T-helper 1 cell treated with Interleukin-12 subunit alpha and Interleukin-12 subunit beta and Interleukin-4 antibody, amounts not matched to agents 30 ng/mL and 1 ng/mL, for 36 hours (primary cell): Measurements from ENCODE around the gene SGTA. TPM values are rescaled to one million over a fixed set of nuclear protein-coding genes. Genes with fewer than 3 reads are reported as not detected.

Source experiments
- intact Hi-C: fragments of 100-400 bp; cut with micrococcal nuclease; formaldehyde crosslinking; loops from one replicate; pipeline ENCODE4 v1.15.1; 2024
- total RNA-seq: library from RNA; stranded (reverse); gene quantifications from 2 replicates; pipeline ENCODE4 v1.2.3, GENCODE V29; 2022

SGTA gene, protein sequence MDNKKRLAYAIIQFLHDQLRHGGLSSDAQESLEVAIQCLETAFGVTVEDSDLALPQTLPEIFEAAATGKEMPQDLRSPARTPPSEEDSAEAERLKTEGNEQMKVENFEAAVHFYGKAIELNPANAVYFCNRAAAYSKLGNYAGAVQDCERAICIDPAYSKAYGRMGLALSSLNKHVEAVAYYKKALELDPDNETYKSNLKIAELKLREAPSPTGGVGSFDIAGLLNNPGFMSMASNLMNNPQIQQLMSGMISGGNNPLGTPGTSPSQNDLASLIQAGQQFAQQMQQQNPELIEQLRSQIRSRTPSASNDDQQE
- total RNA-seq: 49.2 and 52.2 TPM in 2 replicates

DNA sequence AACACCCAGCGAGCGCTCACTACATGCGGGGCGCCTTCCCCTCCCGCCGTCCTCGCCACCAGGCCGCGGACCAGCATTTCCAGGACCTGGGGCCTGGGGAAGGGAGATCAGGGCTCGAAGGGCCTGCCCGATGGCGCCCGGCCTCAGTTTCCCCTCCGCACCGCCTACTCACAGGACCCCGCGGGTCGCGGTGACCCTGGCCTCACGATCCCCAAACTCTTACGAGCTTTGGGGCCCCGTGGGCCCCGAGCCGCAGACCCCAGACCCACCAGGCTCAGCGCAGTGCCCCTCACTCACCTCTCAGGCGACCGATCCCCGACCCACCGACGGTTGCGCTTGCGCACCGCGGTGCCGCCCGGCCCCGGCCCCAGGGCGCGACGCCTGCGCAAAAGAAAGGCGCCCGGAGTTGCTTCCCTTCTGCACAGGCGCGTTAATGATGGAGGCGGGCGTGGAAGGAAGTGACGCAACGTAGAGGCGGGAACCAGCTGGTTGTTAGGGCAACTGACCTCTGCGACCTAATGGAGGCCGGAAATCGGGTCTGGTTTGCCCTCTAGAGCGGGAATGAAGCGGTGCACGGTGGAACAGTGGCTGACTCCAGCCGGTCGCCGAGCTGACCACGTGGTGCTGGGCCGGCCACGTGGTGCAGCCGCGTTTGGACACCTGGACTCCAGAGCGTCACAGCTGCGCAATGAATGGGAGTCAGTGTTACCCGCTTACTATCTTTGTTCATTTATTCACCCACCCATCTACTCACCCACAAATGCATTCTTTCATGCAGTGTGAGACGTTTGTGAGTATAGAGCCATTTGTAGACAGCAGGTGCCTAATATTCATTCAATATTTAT is at the start of gene SGTA:
TSS of gene SGTA (minus strand) at position 338 of the 845 bp plus-strand sequence. CDS start 14,205 bp downstream, outside the sequence.
- intact Hi-C loops: loop anchor here (1.0 to 10.0 kb wide), 7 partner anchors 58 to 978 kb away; partner anchors contain the start of genes APBA3, DOHH, DOT1L and FZR1

DNA sequence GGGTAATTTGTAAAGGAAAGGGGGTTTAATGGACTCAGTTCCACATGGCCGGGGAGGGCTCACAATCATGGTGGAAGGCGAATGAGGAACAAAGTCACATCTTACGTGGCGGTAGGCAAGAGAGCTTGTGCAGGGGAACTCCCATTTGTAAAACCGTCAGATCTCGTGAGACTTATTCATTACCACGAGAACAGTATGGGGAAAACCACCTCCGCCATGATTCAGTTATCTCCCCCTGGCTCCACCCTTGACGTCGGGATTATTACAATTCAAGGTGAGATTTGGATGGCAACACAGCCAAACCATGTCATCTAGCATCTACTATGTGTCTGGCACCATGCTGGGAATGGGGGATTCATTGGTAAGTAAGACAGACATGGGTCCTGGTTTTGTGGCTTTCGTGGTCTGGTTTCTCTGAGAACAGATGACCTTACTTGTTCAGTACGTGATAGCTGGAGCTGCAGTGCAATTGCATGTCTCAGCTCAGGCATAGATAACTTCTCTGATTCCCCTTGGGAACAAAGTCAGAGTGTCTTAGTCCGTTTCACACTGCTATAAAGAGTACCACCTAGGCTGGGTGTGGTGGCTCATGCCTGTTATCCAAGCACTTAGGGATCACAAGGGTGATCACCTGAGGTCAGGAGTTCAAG is 44.9 kb upstream of the SGTA start:
- intact Hi-C loops: no loop called here

DNA sequence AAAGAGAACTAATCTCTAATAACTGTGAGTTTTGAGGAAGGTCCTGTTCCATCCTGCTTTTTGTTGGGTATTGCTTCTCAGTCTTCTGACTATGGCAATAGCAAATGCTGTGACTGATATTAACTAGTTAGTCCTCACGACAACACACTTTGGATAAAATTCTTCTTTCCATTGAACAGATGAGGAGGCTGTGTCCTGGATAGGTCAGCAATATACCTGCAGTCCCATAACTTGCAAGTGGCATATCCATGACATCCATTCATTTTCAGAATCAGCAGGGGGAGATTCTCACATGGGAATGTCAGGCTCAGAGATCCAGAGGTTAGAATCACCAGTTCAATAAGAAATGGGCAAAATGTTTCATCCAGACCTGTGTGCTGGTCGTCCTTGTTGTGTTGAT is 43.9 kb upstream of the SGTA start:
- intact Hi-C loops: no loop called here

DNA sequence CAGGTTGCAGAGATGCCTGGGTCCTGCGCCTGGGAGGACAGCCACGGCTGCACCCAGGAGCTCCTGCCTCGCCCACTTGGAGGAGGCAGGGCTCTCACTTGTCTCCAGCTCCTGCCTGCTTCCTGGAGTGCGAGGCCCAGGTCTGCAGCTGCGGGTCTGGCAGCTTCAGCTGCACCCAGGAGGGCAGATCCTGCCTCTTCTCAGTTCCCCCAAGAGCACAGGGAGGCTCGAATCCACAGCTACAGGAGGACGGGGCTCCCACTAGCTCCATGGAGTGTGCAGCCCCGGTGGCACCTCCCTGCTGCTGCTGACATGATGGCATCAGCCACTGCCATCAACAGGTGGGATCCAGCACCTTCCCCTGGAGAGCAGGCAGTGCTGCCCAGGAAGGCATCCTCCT is 41.1 kb upstream of the SGTA start:
- intact Hi-C loops: no loop called here

DNA sequence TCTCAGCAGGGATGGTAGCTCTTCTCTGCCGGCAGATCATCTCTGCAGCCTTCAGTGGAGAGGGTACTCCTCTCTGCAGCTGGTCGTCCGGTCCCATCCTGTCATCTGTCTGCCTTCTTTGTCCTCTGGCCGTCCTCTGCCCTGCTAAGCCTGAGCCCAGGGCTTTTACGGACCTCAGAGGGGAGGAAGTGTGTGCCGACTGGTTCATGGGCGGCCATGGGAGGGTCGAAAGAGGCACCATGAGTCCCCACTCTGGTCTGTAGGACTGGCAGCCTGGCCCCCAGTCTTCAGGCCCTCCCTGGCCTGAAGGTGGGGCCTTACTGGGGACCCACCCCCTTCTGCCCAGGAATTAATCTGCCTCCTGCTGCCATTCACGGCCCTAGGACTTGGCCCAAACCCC is 40.6 kb upstream of the SGTA start:
- intact Hi-C loops: no loop called here

DNA sequence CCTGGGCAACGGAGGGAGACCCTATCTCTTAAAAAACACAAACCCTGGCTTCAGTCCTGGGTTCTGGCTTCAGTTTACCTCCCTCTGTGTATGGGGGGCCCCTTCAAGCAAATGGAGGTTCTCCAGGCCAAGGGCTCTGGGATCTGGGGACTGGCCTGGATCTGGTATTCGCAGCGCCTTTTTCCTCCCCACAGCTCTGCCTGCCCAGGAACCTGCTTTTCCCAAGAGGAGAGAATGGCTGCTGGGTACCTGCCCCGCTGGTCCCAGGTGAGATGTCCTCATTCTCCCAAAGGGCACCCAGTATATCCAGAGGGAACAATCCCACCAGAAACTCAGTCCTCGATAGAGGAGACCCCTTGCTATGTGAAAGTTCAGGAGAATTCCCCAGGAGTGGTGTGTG is 39.8 kb upstream of the SGTA start:
- intact Hi-C loops: no loop called here

DNA sequence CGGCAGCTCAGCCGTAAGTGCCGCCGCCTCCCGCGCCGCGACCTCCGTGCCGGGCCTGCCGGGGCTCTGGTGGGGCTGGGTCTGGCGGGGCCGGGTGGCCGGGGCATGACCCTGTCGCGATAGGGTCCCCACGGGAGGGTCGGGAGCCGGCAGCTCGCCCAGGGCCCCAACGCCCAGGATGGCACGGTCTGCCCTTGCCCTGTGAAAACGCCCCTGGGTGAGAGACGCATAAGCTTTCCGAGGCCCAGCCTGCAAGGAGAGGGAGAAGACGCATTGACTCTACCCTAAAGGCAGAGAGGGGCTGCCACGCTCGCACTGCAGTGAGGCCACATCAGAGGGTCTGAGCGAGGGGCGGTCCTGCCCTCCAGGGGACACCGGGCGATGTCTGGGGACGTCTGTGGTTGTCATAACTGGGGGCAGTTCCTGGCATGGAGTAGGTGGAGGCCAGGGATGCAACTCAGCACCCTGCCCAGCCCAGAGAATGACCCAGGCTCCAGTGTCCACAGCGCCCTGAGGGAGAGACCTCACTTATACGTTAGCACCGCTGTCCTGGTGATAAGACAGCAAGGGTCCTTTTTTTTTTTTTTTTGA is 37.1 kb upstream of the SGTA start:
- intact Hi-C loops: no loop called here

DNA sequence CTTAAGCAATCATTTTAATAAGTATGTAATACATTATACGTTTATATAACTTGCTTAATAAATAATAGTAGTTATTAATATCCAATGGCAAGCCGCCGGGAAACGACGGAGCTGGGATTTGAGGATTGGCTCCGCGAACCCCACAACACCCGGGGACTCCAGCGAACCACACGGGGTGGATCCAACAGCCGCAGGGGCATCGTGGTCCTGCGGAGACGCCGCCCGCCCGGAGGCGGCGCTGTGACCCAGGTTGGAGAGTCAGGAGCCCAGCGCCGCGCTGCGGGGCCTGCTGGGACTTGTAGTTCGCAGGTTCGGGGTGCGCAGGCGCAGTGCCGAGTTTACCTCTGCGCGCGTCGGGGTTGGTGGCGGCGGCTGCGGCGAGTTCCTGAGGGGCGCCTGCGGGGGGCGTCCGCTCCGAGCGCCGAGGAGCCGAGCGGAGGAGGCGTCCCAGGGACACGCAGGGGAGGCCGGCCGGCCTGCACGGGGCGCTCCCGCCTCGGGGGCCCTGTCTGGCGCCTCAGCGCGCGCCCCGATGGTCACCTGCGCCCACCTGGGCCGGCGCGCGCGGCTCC is 36.6 kb upstream of the SGTA start, which contains the start of gene ZNF554:
TSS of gene ZNF554 (plus strand) at position 329 of the 572 bp plus-strand sequence. CDS start at position 533, 204 bp downstream.
- intact Hi-C loops: loop anchor here (1.0 to 10.0 kb wide), 6 partner anchors 22 to 365 kb away; partner anchors contain the start of genes NCLN, SLC39A3, THOP1 and ZNF555

DNA sequence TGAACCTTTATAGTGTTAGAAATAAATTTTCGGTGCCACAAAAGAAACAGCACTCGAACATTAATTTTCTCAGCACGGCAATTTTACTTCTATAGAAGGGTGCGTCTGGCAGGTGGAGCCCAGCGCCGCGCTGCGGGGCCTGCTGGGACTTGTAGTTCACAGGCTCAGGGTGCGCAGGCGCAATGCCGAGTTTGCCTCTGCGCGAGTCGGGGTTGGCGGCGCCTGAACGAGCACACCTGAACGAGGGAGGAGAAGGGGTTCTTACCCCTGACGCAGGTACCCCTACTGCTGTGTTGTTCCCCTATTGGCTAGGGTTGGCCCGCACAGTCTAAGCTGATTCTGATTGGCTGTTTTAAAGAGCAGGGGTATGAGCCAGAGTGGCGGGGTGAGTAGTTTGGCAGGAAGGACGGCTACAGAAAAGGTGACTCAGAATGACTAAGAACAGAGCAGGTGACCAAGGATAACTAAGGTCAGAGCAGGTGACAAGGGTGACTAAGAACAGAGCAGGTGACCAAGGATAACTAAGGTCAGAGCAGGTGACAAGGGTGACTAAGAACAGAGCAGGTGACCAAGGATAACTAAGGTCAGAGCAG is 34.3 kb upstream of the SGTA start:
- intact Hi-C loops: loop anchor here (10.0 kb wide), 1 partner anchor 367 kb away; the partner anchor contains the start of gene NCLN

DNA sequence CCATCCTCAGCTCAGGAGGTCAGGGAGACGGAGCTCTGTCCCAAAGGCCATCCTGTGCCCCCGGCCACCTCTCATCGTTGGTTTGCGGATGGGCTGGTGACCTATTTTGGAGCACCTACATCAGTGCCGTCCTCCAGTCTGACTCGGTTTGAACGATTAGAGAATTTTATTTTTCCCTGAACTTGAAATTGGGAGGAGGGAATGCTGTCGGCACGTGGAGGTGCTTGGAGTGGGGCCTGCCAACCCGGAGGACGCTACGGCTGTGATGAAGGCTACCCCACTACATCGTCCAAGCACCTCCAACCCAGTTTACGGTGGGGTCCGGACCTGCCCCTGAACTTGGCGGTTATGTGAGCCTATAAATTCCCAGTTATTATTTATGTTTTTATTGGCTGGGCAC is 33.6 kb upstream of the SGTA start:
- intact Hi-C loops: loop anchor here (10.0 kb wide), 1 partner anchor 368 kb away; the partner anchor contains the start of gene NCLN

DNA sequence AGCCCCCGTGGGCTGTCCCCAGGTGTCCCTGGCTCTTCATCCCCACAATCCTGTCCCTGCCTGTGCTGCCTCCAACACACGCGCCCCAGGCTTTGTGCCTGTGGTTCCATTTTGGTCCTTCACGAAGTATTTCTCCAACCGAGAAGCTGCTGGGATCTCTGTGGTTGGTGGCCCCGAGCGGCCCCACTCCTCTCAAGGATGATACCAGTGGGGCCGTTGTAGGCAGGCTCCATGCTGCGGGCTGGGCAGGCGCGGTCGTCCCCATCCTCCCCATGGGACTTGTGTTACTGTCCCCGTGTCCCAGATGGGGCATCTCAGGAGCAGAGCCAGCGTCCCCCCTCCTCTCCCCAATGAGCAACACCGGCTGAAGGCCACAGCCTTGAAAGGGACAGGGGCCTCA is 32.9 kb upstream of the SGTA start:
- intact Hi-C loops: loop anchor here (10.0 kb wide), 1 partner anchor 369 kb away; the partner anchor contains the start of gene NCLN

DNA sequence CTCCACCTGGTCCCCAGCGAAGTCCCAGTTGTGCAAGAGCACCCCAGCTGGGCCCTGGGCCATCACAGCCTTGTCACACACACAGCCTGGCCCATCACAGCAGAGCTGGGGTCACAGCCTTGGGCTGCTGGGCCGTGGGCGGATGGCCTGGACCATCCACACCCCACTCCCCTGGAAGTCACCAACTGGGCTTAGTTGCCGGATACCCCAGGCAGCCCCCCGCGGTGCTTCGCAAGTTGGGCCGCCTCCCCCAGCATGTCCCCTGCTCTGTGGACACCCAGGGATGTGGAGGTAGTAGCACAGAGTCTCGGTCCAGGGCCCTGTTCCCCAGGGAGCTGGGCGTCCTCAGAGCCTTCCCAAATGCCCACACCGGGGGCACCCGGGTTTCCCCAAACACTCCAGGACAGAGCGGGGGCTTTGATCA is 32.1 kb upstream of the SGTA start:
- intact Hi-C loops: loop anchor here (10.0 kb wide), 1 partner anchor 370 kb away; the partner anchor contains the start of gene NCLN

DNA sequence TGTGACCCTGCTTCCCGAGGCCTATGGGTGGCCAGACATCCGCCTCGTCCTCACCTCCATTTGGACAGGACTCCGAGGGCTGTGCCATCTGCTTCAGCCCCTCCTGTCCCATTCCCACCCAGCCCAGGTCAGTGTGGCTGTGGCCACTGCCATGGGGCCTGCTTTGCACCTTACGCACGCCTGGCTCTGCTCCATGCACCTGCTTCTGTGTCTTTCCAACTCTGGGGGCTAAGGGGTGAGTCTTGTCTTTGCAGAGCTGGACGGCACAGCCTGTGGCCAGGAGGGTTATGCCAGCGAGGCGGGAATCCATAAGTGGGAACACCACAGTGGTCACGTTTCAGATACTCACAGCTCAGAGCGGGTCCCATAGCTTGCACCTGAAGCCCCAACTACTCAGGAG is 31.4 kb upstream of the SGTA start:
- intact Hi-C loops: loop anchor here (10.0 kb wide), 1 partner anchor 370 kb away; the partner anchor contains the start of gene NCLN

DNA sequence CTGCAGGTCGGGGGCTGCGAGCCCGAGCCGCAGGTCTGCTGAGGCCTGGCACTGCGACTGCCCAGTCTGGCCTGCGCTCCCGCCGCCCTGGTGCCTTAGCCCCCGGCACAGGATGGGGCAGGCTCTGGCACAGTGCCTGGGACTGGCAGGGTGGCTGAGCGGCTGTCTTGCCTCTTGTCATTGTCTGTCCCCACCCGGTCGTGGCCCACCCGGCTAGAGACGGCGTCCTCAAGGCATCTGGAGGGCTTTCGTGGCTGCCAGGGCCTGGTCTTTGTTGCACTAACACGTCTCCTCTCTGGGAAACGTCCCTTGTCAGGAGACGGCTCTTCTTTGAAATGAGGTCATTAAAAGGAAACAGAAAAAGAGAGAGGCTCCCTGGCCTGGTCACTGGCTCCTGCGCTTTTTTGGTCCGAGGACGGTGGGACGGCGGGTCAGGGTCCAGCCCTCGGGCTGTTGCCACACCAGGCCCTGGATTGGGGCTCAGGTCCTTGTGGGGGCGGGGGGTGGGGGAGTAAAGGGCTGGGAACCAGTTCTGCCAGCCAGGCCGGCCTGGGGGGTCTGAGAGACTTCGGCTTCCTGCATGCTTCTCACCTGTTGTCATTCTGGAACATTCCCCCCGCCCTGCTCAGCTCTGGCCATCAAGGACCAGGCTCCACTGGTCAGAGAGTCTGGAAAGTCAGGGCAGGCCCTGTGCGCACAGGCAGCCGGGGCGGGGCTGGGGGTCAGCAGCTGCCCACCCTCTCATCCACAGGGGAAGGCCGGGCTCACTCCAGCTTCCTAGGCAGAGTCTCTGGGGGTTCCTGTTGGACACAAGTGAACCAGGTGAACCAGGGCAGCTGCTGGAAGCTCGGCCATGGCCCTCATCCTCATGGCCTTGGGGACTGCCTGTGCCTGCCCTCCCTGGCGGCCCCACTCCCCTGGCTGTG is 30.4 kb upstream of the SGTA start:
- intact Hi-C loops: loop anchor here (10.0 kb wide), 1 partner anchor 371 kb away; the partner anchor contains the start of gene NCLN

DNA sequence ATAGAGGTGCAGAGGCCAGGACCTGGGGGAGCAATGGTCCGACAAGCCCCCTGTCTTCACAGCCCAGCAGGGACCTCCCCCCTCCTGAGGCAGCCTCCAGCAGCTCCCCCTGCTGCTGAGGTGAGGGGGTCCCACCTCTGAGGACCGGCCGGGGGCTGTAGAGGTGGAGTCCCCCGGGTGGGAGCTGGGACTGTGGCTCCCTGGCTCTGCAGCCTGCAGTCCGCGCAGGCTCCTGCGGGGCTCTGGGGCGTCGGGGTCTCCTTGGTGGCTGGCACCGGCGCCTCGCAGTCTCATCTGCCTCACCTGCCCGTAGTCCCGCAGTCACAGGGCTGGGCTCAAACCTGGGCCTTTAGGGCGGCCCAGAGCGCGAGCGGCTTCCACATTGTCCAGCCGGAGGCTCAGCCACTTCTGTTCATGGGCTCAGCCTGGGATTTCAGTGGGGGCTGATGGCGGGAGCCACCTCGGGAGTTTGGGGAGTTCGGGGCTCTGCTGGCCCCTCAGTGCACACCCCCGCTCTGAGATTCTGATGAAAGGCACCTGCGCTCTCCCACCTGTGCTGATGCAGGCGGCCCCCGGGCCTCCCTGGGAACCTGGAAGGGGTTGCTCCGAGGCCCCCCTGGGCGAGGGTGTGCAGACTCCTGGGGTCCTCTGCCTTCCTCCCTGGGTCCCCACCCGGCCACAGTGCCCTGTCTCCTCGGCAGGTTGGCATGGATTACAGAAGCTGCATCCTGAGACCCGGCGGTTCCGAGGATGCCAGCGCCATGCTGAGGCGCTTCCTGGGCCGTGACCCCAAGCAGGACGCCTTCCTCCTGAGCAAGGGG is 29.6 kb upstream of the SGTA start:
- intact Hi-C loops: loop anchor here (10.0 kb wide), 1 partner anchor 372 kb away; the partner anchor contains the start of gene NCLN

DNA sequence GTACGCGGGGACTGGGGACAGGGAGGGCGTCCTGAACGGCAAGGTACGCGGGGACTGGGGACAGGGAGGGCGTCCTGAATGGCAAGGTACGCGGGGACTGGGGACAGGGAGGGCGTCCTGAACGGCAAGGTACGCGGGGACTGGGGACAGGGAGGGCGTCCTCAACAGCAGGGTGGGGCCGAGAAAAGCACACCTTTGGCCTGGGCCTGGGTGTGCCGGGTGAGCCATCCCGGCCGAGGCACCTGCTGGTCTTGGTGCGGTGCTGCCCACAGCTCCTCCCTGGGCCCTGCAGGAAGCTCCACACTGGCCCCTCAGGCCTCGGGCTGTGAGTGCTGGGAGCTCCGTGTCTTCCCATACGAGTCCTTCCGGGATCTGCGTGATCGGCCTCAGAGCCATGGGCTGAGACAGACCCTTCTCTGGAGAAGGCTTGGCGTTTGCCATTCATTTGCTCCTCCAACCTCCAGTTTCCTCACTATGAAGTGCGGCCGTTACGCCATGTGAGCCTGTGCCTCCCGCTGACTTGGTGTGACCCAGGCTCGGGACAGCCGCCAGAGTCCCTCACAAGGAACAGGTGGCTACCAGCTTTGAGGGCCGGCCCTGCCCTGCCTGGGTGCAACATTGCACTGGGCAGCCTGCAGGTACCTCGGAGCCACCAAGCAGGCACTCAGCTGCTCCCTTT is 28.8 kb upstream of the SGTA start:
- intact Hi-C loops: loop anchor here (10.0 kb wide), 1 partner anchor 373 kb away; the partner anchor contains the start of gene NCLN

DNA sequence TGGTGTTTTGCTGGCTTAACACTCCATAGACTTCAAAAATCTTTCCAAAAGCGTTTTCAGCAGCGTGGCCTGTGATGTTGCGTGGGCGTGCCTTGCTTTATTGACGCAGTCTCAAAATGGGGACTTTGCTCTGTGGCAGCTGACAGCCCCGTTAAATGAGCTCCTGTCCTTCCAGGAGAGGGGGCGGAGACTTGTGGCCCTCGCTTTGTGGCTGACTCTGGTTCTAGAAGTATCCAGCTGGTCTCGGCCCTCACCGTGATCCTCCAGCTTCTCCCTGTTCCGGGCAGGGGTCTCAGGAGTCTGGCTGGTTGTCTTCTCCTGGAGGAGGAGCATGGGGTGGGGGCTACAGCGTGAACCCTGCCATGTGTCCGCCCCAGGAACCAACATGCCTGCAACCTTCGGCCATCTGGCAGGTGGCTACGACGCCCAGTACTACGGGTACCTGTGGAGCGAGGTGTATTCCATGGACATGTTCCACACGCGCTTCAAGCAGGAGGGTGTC is 28.2 kb upstream of the SGTA start:
- intact Hi-C loops: loop anchor here (10.0 kb wide), 1 partner anchor 374 kb away; the partner anchor contains the start of gene NCLN
